GM19467 (cell line): ENCODE data around the gene COL6A6.

Experiments
- ATAC-seq: cut with Tn5 transposase; IDR thresholded peaks from one replicate; pipeline ENCODE4 v1.9.1; 2021; ENCODE audit warnings: mild to moderate bottlenecking, moderate library complexity; ENCODE audit not compliant: unreplicated experiment

The COL6A6 gene, protein sequence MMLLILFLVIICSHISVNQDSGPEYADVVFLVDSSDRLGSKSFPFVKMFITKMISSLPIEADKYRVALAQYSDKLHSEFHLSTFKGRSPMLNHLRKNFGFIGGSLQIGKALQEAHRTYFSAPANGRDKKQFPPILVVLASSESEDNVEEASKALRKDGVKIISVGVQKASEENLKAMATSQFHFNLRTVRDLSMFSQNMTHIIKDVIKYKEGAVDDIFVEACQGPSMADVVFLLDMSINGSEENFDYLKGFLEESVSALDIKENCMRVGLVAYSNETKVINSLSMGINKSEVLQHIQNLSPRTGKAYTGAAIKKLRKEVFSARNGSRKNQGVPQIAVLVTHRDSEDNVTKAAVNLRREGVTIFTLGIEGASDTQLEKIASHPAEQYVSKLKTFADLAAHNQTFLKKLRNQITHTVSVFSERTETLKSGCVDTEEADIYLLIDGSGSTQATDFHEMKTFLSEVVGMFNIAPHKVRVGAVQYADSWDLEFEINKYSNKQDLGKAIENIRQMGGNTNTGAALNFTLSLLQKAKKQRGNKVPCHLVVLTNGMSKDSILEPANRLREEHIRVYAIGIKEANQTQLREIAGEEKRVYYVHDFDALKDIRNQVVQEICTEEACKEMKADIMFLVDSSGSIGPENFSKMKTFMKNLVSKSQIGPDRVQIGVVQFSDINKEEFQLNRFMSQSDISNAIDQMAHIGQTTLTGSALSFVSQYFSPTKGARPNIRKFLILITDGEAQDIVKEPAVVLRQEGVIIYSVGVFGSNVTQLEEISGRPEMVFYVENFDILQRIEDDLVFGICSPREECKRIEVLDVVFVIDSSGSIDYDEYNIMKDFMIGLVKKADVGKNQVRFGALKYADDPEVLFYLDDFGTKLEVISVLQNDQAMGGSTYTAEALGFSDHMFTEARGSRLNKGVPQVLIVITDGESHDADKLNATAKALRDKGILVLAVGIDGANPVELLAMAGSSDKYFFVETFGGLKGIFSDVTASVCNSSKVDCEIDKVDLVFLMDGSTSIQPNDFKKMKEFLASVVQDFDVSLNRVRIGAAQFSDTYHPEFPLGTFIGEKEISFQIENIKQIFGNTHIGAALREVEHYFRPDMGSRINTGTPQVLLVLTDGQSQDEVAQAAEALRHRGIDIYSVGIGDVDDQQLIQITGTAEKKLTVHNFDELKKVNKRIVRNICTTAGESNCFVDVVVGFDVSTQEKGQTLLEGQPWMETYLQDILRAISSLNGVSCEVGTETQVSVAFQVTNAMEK (N-terminal part only)

DNA sequence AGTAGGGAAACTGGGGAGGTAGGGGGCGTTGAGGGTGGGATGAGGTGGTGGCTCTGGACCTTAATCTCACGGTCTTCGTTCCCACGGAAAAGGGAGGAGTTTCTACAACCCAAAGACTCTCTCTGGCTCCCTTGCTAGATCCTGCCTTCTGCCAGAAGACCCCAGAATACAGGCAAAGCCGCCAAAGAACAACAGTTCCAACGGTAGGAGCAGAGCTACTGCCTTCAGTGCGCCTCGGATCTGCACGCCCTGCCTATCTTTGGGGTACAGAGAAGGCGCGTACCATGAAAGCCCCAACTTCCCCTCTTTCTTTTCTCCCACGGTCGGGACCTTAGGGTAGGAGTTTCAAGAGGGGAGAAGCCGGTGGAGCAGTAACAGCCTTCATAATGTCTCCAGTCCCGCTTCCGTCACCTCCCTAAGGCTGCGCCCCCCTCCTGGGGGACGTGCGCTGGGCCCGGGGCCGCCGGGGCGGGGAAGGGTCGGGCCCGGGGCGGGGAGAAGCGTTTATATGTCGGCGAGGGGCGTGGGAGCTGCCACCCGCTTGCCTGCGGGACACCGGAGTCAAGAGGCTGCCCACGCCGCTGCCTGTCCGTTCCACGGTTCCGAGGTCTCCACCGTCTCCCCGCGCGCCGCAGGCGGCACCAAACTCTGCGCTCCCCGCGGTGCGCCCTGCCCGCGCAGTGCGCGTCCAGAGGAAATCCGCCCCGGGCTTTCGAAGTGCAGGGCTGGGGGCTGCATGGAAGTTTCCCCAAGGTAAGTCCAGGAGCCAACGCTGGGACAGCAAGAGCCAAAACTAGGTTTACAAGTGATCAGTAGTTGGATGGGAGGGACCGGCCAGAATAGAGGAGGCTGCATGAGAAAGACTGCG, at the start of gene COL6A6:
Gene COL6A6, plus strand, starts transcription at position 533 of the 868 bp plus-strand sequence. CDS start 43,188 bp downstream, outside the sequence.
- no peak for ATAC-seq

DNA sequence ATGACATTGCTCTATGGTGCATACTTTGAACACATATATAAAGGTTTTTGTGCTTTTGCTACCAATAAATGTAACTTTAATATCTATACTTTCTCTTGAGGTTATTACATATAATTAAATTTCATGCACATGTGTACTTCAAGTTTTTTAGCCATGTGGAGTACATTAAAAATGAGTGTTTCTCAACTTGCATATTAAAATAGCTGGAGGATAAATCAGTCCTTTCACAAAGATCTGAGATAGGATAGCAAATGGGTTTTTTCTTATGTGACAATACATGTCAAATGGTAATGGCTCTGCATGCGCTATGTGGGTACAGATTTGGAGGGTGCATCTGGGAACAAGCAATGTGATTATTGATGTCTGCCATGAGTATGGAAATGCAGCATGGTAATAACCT, 48.7 kb upstream of the COL6A6 start:
- no peak for ATAC-seq

DNA sequence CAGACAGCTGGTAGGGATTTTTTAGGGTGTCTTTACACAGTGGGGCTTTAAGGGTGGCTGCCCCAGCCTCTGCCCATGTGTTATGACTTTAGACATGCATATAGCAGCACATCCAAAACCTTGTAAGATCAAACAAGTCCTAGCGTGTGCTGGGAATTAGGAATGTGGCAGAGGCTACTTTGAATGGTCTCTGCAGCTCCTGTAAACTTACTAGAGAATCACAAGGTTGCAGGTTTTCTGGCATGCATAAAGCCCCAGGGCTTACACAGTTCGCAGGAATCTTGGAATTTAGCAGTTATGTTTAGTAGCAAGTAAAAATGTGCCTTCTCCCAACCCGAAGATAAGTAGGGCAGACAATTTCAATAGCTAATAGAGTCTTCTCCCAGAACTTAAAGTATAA, 46.9 kb upstream of the COL6A6 start:
- ATAC-seq = no peak

DNA sequence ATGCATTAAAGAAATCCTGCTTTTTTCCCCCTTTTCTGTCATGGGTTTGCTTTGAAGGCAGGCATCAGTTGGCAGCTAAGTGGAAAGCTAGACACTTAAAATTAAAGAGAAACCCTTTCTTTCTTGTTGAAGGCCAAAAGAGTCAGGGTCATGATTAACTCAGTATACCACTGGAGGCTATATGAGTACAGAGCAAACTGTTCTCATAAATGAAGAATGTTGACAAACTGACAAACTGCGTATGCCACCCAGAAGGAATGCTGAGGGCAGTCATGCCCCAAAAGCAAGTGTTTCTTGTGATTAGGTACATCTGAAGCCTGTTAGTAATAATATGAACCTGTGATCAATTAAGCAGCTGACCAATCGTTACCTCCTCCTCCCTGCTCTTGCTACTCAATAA, 43.6 kb upstream of the COL6A6 start:
- ATAC-seq = no peak

DNA sequence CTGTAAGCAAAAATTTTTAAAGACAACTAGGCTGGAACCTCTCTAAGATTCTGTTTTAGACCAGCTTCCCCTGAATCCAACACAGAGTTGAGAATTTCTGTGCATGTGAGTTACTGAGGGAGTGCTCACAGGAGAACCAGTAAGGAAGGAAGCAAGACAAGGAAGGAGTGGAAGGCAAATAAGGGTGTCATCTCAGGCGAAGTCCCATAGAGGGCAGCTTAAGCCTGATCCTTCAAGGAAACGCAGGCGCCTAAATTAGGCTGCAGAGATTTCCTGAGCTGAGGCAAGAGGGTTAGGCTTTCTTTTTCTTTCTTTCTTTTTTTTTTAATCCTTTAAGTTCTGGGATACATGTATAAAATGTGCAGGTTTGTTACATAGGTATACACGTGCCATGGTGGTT, 36.2 kb upstream of the COL6A6 start:
- no peak for ATAC-seq

DNA sequence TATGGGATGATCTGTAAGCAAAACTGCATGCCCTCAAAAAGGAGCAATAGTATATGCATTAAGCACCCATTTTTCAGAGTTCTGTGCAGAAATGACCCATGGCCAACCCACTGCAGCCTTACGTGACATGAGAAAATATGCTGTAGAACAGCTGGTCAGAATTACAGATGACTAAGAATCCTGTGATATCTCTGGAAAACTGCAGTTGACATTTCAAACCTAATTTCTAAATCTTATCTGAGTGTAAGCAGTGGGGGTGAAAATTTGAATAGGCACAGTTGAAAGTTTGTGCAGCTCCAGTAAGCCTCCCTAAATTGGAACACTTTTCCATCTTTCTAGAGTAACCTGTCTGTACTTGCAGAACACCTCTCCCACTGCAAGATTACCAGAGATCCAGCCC, 28.7 kb upstream of the COL6A6 start:
- ATAC-seq = no peak

DNA sequence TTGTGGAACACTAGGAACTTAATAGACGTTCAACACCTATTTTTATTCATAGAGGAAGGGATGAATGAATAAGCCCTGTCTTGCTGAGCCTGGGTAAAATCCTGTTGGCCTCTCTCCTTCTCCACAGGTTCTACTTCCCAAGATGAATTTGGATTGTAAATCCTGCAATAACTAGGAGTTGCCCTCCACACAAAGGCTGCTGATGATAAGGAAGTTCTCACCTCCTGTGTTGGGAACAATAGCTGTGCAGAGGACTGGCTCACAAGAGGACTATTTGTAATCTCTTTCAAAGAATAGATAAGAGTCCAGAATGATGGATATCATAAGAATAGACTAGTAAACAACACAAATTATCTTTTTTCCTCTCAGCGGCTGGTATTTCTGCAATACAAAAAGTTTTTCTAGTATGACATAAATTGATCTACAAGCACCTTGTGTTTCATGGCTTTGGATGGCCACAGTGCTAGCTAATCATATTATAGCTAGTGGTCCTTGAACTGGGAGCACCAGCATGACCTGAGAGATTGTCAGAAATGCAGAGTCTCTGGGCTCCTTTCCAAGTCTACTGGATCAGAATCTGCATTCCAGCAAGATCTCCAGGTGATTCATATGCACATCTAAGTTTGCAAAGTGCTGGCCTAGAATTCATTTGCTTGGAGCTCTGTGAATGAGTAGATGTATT, 28.1 kb upstream of the COL6A6 start:
- no peak for ATAC-seq

DNA sequence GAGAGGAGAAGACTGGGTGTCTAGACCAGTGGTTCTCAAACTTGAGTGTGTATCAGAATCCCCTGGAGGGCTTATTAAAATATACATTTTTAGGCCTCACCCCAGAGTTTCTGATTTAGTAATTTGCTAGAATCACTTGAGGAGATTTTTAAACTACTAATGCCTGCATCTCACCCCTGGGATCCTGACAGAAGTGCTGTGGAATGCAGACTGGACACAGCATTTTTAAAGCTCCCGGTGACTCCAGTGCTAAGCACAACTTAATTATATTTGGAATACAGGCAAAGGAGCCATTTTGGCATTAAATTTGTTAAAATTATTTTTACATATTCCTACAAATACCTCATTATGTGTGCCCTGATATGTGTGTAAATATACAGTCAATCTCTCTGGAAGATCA, 26.7 kb upstream of the COL6A6 start:
- no peak for ATAC-seq

DNA sequence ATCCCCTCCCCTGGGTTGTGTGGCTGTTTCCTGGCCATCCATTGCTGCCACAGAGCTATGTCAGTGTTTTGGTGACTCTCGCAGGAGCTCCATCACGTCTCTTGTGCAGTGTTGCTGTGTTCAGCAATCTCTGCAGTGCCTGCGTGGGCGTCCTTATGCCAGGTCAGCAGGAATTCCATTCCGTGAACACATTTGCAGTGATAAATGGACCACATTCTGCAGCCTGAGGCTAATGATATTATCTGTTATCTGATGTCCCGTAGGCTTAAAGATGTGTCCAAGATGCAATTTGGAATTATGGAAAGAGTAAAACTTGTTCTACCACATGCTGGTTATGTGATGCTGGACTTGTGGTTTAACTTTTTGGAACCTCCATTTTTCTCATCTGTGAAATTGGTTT, 25.5 kb upstream of the COL6A6 start:
- ATAC-seq = no peak

DNA sequence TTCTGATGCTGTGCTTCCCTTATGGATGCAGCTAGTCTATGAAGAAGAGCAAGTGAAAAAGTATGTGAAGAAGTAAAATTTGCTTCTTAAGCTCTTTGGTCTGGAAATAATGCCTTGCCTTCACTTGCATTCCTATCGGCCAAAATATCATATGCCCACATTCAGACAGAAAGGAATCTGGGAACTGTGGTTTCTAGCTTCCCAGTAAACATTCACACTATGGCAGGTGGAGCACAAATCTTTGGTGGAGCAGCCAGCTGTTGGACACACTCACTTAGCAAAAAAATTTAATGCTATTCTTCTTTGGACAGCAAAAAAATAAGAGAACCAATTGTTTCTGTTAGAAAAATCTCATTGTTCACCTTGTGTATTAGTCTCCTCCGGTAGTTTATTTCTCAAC, 12.3 kb upstream of the COL6A6 start:
- no peak for ATAC-seq

DNA sequence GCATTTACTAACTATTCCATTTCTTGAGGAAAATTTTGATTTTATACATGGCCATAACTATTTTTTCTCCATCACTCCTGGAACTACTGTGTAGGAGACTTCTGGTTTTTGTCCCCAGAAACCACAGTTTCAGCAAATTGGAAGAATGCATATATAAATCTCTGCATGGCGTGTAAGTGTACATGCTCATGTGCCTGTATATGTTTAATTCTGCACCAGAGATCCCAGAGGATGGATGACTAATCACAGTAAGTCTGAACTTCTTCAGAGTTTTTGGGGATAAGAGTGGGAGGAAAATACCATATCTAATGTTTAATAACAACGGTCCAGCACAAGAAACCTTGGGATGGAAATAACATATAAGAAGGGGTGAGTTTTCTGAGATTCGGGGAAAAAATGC, 10.9 kb upstream of the COL6A6 start:
- ATAC-seq = no peak

DNA sequence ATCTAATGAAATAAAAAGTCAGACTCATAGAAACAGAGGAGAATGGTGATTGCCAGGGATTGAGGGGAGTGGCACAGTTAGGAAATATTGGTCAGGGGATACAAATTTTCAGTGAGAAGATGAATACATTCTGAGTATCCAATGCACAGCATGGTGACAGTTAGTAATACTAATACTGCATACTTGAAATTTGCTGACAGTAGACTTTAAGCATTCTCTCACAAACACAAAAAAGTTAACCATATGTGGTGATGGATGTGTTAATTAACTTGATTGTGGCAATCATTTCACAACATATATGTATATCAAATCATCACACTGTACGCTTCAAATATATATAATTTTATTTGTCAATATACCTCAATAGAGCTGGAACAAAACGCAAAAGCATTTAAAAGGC, 9.2 kb upstream of the COL6A6 start:
- no peak for ATAC-seq

DNA sequence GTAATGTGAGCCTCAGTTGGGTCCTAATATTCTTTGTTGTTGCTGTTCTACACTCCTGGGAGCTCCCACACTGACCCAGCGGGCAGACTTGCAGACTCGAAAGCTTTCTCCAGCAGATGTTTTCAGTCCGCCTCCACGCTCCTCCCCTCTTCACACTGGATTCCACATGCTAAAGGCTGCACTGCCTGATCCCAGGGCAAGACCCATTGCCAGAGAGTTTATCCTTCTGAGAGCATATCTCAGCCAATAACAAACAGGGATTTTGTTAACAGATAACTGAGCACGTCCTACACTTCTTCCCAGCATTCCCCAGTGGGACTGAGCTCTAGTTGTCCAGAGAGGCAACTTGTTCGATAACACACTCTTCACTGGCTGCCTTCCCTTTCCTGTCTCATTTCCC, 8.0 kb upstream of the COL6A6 start:
- ATAC-seq = no peak

DNA sequence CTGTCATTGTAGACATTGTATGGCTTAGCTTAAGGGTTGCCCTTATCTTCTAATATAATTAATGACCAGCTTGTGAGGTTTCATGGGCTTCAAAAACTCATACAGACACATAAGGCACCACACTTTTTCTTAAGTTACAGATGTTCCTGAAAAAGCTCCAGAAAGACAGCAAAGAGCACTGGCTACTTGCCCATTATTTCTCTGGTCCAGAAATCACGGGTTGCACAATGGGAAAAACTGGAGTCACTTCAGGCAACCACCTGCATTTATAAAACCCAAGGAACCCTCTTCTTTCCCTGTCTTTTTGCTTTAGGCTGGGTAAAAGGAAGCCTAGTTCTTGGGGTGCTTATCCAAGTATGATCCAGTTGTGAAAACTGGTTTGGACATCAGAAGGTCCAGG, 2.3 kb upstream of the COL6A6 start:
- no peak for ATAC-seq

DNA sequence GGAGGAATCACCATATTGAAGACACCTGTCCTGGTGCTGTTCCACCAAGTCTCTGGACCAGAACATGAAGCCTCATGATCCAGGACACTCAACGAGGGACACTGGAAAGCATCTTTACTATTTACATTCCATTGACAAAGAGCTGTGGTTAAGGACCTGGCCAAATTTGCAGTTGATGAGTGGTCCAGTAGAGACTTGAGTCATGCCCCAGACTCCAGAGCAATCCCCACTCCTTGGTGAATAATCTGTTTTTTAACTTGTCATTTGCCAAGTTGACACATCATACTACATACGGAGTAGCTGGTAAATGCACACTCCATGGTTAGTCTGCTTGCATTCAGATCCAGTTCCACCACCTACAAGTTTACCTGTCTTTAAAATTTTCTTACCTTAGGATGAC, 1.2 kb upstream of the COL6A6 start:
- ATAC-seq = no peak

DNA sequence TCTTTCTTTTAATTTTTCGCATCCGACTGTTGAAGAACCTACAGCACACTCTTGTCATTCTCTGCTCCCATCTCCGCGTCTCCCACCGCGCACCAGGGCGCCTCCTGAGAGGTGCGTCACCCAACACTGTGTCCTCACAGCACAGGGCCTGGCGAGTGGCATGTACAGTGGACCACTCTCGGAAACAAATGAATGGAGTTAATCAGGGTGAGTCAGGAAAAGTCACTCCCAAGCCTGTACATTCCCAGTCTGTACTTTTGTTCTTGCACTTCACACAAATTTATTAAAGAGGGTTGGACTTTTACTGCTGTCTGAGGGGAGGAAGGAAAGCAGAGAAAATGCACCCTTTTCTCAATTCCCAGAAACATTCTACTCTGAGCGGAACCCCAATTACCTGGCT, 625 bp downstream of the COL6A6 start:
- ATAC-seq = no peak

DNA sequence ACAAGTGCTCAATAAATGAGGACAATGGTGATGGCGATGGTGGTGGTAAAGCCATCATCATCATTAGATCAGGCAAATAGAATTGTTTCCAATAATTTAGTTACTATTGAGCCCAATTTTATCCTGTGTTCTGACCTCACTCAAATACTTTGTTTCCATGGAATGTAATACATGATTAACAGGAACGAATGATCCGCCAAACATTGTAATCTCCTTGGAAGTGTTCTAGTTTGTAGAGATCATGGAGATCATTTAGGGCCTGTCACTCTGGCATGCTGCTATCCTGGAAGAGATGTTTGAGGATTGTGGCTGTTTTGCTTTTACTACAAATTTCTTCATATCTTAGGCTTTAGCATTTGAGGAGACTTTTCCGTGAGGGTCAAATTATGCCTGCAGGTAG, 2.8 kb downstream of the COL6A6 start:
- ATAC-seq = no peak

DNA sequence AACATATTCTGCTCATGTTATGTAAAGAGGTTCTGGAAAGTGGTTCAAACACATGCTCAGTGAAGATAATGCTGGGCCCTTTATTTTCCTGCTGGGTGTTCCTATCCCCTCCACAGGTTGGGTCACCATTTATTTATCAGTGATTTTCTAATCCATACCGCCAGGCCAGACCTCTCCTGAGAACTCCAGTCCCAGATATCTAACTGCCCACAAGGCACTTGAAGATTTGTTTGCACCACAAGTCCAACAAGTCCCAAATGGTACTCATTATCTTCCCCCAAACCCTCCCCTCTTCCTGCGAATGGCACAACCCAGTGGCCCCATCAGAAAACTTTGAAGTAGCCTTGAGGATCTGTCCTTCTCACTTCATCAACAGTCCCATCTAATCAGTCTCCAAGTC, 5.4 kb downstream of the COL6A6 start:
- ATAC-seq = no peak

DNA sequence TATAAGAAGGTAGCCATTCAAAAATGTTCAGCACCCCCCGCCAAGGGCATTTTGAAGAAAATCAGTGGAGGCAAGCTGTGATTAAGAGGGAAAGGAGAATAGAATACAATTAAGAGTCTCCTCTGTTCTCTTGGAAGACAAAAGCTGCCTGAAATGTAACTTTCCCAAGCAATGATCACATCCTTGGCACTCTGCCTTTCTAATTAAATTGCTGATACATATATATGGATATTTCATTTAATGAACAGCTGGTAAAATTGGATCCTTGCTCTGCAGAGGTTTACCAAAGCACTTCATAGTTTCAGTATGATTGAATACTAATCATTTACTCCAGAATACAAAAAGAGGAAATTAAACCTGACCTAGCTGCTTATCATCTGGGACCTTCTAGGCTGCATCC, 10.4 kb downstream of the COL6A6 start:
- ATAC-seq = no peak

DNA sequence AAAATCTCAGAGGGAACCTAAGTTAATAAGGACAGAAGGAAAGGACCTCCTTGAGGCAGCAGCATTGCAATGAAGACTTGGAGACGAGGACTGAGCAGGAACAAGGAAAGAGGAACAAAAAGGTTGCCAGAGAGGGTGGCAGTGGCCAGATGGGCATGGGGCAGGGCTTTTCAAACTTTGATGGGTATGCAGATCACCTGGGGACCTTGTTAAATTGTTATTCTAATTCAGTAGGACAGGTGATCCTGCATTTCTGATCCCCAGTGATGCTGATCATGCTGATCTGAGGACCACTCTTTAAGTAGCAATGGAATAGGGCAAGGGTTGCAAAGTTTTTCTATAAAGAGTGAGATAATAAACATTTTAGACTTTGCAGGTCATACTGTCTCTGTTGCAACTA, 11.1 kb downstream of the COL6A6 start:
- no peak for ATAC-seq
